Neural crest cell (in vitro differentiated cells): Measurements from ENCODE around the gene SFTPB. TPM values are rescaled to one million over a fixed set of nuclear protein-coding genes. Genes with fewer than 3 reads are reported as not detected.
"Not testable (repeated sequence)": the region's sequence is repeated elsewhere in the genome, so short reads cannot be mapped to it uniquely, and the experiment has no call there.

Experiments used
- DNase-seq: peaks from one replicate; pipeline ENCODE4 v3.0.0; 2021; ENCODE audit warnings: low read depth, mixed read lengths, low spot score
- H3K27ac Mint-ChIP-seq: one replicate; pipeline ENCODE4 v1.8.0; 2021; ENCODE audit warnings: mild to moderate bottlenecking, mixed read lengths; ENCODE audit not compliant: unreplicated experiment
- H3K27me3 Mint-ChIP-seq: 2 replicates; pipeline ENCODE4 v1.8.0; 2021; ENCODE audit warnings: low read depth, mild to moderate bottlenecking, mixed read lengths
- H3K36me3 Mint-ChIP-seq: 2 replicates; pipeline ENCODE4 v1.8.0; 2021; ENCODE audit warnings: low read depth, mild to moderate bottlenecking, mixed read lengths
- H3K4me1 Mint-ChIP-seq: 2 replicates; pipeline ENCODE4 v1.8.0; 2021; ENCODE audit warnings: mixed read lengths
- H3K4me3 Mint-ChIP-seq: one replicate; pipeline ENCODE4 v1.8.0; 2021; ENCODE audit warnings: mild to moderate bottlenecking, mixed read lengths
- H3K9me3 Mint-ChIP-seq: 2 replicates; pipeline ENCODE4 v1.8.0; 2021; ENCODE audit warnings: mixed read lengths
- CTCF ChIP-seq: fragments of 200-600 bp; sonication (generic); conservative IDR thresholded peaks from 2 replicates; pipeline ENCODE4 v1.5.0; 2021; ENCODE audit warnings: antibody characterized with exemption, mild to moderate bottlenecking
- total RNA-seq: library from RNA; stranded (reverse); gene quantifications from 2 replicates; pipeline ENCODE4 v1.2.1, GENCODE V29; 2021

SFTPB gene
- total RNA-seq, 1 donor from 2014 or later: not detected

GRCh38 chr2:85674417-85674816, 6.4 kb upstream of the SFTPB start:
- Mint-ChIP-seq H3K27ac (no peak overlapping the region), H3K4me3 (no peak overlapping the region), H3K36me3 (no peaks in the 10 kb centered on the region), H3K9me3 (no peaks in the 10 kb centered on the region), H3K27me3 (no peaks in the 10 kb centered on the region), H3K4me1 (no peaks in the 10 kb centered on the region)
- TF ChIP-seq CTCF: no peak
- no peak for DNase-seq

- no peak for DNase-seq
- no peaks in the 10 kb centered on the region for H3K36me3 Mint-ChIP-seq
- H3K9me3 Mint-ChIP-seq: no peaks in the 10 kb centered on the region
- TF ChIP-seq CTCF: no peak
- H3K27me3 Mint-ChIP-seq: no peaks in the 10 kb centered on the region
- H3K4me3 Mint-ChIP-seq: no peak overlapping the region
- H3K27ac Mint-ChIP-seq: no peak overlapping the region
- no peaks in the 10 kb centered on the region for H3K4me1 Mint-ChIP-seq
Measured at GRCh38 chr2:85673716-85674375, 5.8 kb upstream of the SFTPB start.

GRCh38 chr2:85672456-85672855, 4.5 kb upstream of the SFTPB start:
- Mint-ChIP-seq H3K9me3 (no peaks in the 10 kb centered on the region), H3K27ac (no peak overlapping the region), H3K4me3 (no peak overlapping the region), H3K36me3 (no peaks in the 10 kb centered on the region), H3K27me3 (no peaks in the 10 kb centered on the region), H3K4me1 (no peaks in the 10 kb centered on the region)
- no peak for TF ChIP-seq CTCF
- no peak for DNase-seq

GRCh38 chr2:85670416-85670815, 2.4 kb upstream of the SFTPB start:
- not testable (repeated sequence) for H3K9me3 Mint-ChIP-seq, H3K4me1 Mint-ChIP-seq, H3K27me3 Mint-ChIP-seq, H3K27ac Mint-ChIP-seq, H3K4me3 Mint-ChIP-seq, DNase-seq, H3K36me3 Mint-ChIP-seq

- H3K36me3 Mint-ChIP-seq: no peaks in the 10 kb centered on the region
- H3K4me1 Mint-ChIP-seq: no peaks in the 10 kb centered on the region
- H3K27ac Mint-ChIP-seq: no peak overlapping the region
Measured at GRCh38 chr2:85669549-85669948, 1.6 kb upstream of the SFTPB start.

GRCh38 chr2:85668857-85669142, 801 bp upstream of the SFTPB start:
- no peak overlapping the region for H3K4me3 Mint-ChIP-seq
- H3K27ac Mint-ChIP-seq: no peak overlapping the region
- no peak for DNase-seq
- no peaks in the 10 kb centered on the region for H3K9me3 Mint-ChIP-seq
- H3K27me3 Mint-ChIP-seq: no peaks in the 10 kb centered on the region
- H3K4me1 Mint-ChIP-seq: no peaks in the 10 kb centered on the region
- no peak for TF ChIP-seq CTCF
- no peaks in the 10 kb centered on the region for H3K36me3 Mint-ChIP-seq

More at GRCh38 chr2:85669549-85669948, 1.6 kb upstream of the SFTPB start:
- TF ChIP-seq CTCF: no peak
- Mint-ChIP-seq H3K9me3 (no peaks in the 10 kb centered on the region), H3K4me3 (no peak overlapping the region), H3K27me3 (no peaks in the 10 kb centered on the region)
- DNase-seq: no peak
